HG03558 (cell line): Measurements from ENCODE around the gene CAPN2.

Source experiments
- ATAC-seq: cut with Tn5 transposase; IDR thresholded peaks from one replicate; pipeline ENCODE4 v1.9.1; 2021; ENCODE audit warnings: moderate number of reproducible peaks; ENCODE audit not compliant: unreplicated experiment; ENCODE audit errors: extremely low read depth

Gene CAPN2

GRCh38 chr1:223712194-223712849 is at the start of gene CAPN2:
CAPN2 (plus strand) TSS chr1:223712539; CDS start chr1:223712641, 102 bp downstream.
- ATAC-seq, result peak; percentile 33

- no peak for ATAC-seq
Observed at GRCh38 chr1:223662943-223663342, 49.4 kb upstream of the CAPN2 start.

GRCh38 chr1:223664106-223664505 is 48.2 kb upstream of the CAPN2 start:
- ATAC-seq, result no peak

GRCh38 chr1:223665592-223666312 is 46.6 kb upstream of the CAPN2 start, which contains the start of gene CAPN8:
CAPN8 (minus strand) TSS chr1:223665701; CDS start chr1:223665646, 55 bp downstream.
- no peak for ATAC-seq

GRCh38 chr1:223667484-223668182 is 44.7 kb upstream of the CAPN2 start:
- no peak for ATAC-seq

- no peak for ATAC-seq
Observed at GRCh38 chr1:223669003-223669795, 43.1 kb upstream of the CAPN2 start.

- ATAC-seq, result no peak
Observed at GRCh38 chr1:223670458-223671159, 41.7 kb upstream of the CAPN2 start.

GRCh38 chr1:223674119-223674890 is 38.0 kb upstream of the CAPN2 start:
- no peak for ATAC-seq

- ATAC-seq, result no peak
Observed at GRCh38 chr1:223678841-223679240, 33.5 kb upstream of the CAPN2 start.

GRCh38 chr1:223680188-223680587 is 32.2 kb upstream of the CAPN2 start:
- ATAC-seq, result no peak

- ATAC-seq, result no peak
Observed at GRCh38 chr1:223682502-223682901, 29.8 kb upstream of the CAPN2 start.

- no peak for ATAC-seq
Observed at GRCh38 chr1:223683586-223684487, 28.5 kb upstream of the CAPN2 start.

GRCh38 chr1:223684488-223684792 is 27.9 kb upstream of the CAPN2 start:
- ATAC-seq, result no peak

GRCh38 chr1:223691121-223691520 is 21.2 kb upstream of the CAPN2 start:
- ATAC-seq, result no peak

GRCh38 chr1:223695014-223695548 is 17.3 kb upstream of the CAPN2 start:
- no peak for ATAC-seq

- ATAC-seq, result no peak
Observed at GRCh38 chr1:223695941-223696340, 16.4 kb upstream of the CAPN2 start.

- ATAC-seq, result no peak
Observed at GRCh38 chr1:223700388-223700918, 11.9 kb upstream of the CAPN2 start.
